Neural progenitor cell (in vitro differentiated cells): ENCODE measurements around the gene SPAG16.

Experiments
- EZH2 ChIP-seq: fragments of 200-600 bp; sonication (generic); IDR thresholded peaks from 2 replicates; pipeline ENCODE4 v1.6.1; 2017; ENCODE audit warnings: antibody characterized with exemption, mild to moderate bottlenecking, moderate library complexity
- EZH2phosphoT487 ChIP-seq: fragments of 200-600 bp; sonication (generic); IDR thresholded peaks from 2 replicates; pipeline ENCODE4 v1.6.1; 2017; ENCODE audit warnings: antibody characterized with exemption
- TF ChIP-seq, protein P1 (sequence below): fragments of 200-600 bp; sonication (generic); IDR thresholded peaks from 2 replicates; pipeline ENCODE4 v1.5.1; 2017; ENCODE audit warnings: antibody characterized with exemption, mild to moderate bottlenecking

DNA sequence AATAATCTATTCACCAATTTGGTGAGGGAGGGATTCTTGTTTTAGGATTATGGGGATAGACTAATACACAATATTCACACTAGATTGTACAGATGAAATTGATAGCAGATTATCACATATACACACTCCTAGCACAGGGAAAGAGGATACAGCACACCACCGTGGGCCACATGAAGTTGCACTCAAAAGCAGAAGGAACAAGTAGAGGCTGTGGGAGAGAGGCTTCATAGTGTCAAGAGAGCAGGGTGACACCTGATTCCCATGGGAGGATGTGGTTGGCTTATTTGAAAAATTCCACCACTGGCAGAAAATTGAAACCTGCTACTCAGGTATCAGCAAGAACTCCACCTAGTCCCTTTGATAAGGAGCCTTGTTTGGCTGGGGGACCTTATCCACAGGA lies 395.6 kb downstream of the SPAG16 start:
- TF ChIP-seq, protein P1, sequence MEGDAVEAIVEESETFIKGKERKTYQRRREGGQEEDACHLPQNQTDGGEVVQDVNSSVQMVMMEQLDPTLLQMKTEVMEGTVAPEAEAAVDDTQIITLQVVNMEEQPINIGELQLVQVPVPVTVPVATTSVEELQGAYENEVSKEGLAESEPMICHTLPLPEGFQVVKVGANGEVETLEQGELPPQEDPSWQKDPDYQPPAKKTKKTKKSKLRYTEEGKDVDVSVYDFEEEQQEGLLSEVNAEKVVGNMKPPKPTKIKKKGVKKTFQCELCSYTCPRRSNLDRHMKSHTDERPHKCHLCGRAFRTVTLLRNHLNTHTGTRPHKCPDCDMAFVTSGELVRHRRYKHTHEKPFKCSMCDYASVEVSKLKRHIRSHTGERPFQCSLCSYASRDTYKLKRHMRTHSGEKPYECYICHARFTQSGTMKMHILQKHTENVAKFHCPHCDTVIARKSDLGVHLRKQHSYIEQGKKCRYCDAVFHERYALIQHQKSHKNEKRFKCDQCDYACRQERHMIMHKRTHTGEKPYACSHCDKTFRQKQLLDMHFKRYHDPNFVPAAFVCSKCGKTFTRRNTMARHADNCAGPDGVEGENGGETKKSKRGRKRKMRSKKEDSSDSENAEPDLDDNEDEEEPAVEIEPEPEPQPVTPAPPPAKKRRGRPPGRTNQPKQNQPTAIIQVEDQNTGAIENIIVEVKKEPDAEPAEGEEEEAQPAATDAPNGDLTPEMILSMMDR: no peak
- no peak for TF ChIP-seq EZH2
- TF ChIP-seq EZH2phosphoT487: no peak
